GM12878 (cell line): Measurements from ENCODE around the gene TMEM179B.

Experiments
- EP300 ChIP-seq, 2 experiments: fragments of 150-350 bp in 1 of 2; IDR thresholded peaks; 2 replicates each; pipeline ENCODE4 v1.6.1; 2011 to 2012; ENCODE audit warnings: low read depth in 2 of 2, low read length in 2 of 2, borderline replicate concordance in 1 of 2, improper control_type of control experiment in 1 of 2, inconsistent platforms in 1 of 2; ENCODE audit not compliant: control insufficient read depth in 1 of 2
- HCFC1 ChIP-seq: fragments of 150-350 bp; IDR thresholded peaks from 2 replicates; pipeline ENCODE4 v1.6.1; 2014; ENCODE audit warnings: low read length
- SMAD1 ChIP-seq: fragments of 450-650 bp; IDR thresholded peaks from 2 replicates; pipeline ENCODE4 v1.6.1; 2018; ENCODE audit warnings: mild to moderate bottlenecking, low read depth; ENCODE audit not compliant: partially characterized antibody
- TF ChIP-seq, protein P1 (sequence below), 3 experiments: IDR thresholded peaks in 2 of 3; conservative IDR thresholded peaks in 1 of 3; 2 replicates each; pipeline ENCODE4 v1.5.1; 2011; ENCODE audit warnings: low read depth in 3 of 3, low read length in 3 of 3, mild to moderate bottlenecking in 3 of 3, control low read depth in 2 of 3, moderate library complexity in 2 of 3, inconsistent platforms in 1 of 3, mixed read lengths in 1 of 3; ENCODE audit not compliant: control insufficient read depth in 2 of 3, insufficient read depth in 1 of 3; ENCODE audit errors: extremely low read depth in 1 of 3
- TF ChIP-seq, protein P2 (sequence below): IDR thresholded peaks from 2 replicates; pipeline ENCODE4 v1.6.1; 2012; ENCODE audit warnings: low read depth, low read length, improper control_type of control experiment

GRCh38 chr11:62811659-62812058 lies 24.5 kb downstream of the TMEM179B start:
- TF ChIP-seq, protein P1, sequence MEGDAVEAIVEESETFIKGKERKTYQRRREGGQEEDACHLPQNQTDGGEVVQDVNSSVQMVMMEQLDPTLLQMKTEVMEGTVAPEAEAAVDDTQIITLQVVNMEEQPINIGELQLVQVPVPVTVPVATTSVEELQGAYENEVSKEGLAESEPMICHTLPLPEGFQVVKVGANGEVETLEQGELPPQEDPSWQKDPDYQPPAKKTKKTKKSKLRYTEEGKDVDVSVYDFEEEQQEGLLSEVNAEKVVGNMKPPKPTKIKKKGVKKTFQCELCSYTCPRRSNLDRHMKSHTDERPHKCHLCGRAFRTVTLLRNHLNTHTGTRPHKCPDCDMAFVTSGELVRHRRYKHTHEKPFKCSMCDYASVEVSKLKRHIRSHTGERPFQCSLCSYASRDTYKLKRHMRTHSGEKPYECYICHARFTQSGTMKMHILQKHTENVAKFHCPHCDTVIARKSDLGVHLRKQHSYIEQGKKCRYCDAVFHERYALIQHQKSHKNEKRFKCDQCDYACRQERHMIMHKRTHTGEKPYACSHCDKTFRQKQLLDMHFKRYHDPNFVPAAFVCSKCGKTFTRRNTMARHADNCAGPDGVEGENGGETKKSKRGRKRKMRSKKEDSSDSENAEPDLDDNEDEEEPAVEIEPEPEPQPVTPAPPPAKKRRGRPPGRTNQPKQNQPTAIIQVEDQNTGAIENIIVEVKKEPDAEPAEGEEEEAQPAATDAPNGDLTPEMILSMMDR (IDR thresholded peaks at IDR 0.05 in 2 of 3, conservative IDR thresholded peaks at IDR 0.05 in 1 of 3; ENCODE audit: control insufficient read depth in 2 of 3, extremely low read depth in 1 of 3, insufficient read depth in 1 of 3, low read depth in 3 of 3, low read length in 3 of 3), result no peak
- TF ChIP-seq, protein P2, sequence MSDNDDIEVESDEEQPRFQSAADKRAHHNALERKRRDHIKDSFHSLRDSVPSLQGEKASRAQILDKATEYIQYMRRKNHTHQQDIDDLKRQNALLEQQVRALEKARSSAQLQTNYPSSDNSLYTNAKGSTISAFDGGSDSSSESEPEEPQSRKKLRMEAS, result no peak
- no peak for TF ChIP-seq HCFC1
- no peak for TF ChIP-seq EP300 (IDR thresholded peaks at IDR 0.05; ENCODE audit: borderline replicate concordance in 1 of 2, control insufficient read depth in 1 of 2, low read depth in 2 of 2, low read length in 2 of 2)
- TF ChIP-seq SMAD1, result no peak
